ENCODE data around the gene DNAH17.

The DNAH17 gene

GRCh38 chr17:78409191-78409928 lies 167.8 kb downstream of the DNAH17 start:
- DNase-seq = no peak

GRCh38 chr17:78408476-78409050 lies 168.6 kb downstream of the DNAH17 start:
- DNase-seq = no peak

- DNase-seq = no peak
These were observed 169.7 kb downstream of the DNAH17 start for GRCh38 chr17:78407387-78408000.

- no peak for DNase-seq
These were observed 170.3 kb downstream of the DNAH17 start for GRCh38 chr17:78406920-78407319.

GRCh38 chr17:78406396-78406795 lies 170.8 kb downstream of the DNAH17 start:
- no peak for DNase-seq

- no peak for DNase-seq
These were observed 173.4 kb downstream of the DNAH17 start for GRCh38 chr17:78403822-78404221.

- DNase-seq = no peak
These were observed 175.3 kb downstream of the DNAH17 start for GRCh38 chr17:78401891-78402290.

- no peak for DNase-seq
These were observed 175.9 kb downstream of the DNAH17 start for GRCh38 chr17:78401246-78401645.

- DNase-seq = no peak
These were observed 176.5 kb downstream of the DNAH17 start for GRCh38 chr17:78400581-78401240.

- DNase-seq = no peak
These were observed 177.5 kb downstream of the DNAH17 start for GRCh38 chr17:78399693-78400144.

GRCh38 chr17:78399028-78399692 lies 178.0 kb downstream of the DNAH17 start:
- no peak for DNase-seq

- no peak for DNase-seq
These were observed 178.8 kb downstream of the DNAH17 start for GRCh38 chr17:78398390-78398789.

- no peak for DNase-seq
These were observed 179.5 kb downstream of the DNAH17 start for GRCh38 chr17:78397681-78398101.

GRCh38 chr17:78396441-78397337 lies 180.5 kb downstream of the DNAH17 start:
- no peak for DNase-seq

GRCh38 chr17:78395155-78395554 lies 182.0 kb downstream of the DNAH17 start:
- no peak for DNase-seq

GRCh38 chr17:78394209-78394608 lies 183.0 kb downstream of the DNAH17 start:
- DNase-seq = no peak

- no peak for DNase-seq
These were observed 183.6 kb downstream of the DNAH17 start for GRCh38 chr17:78393575-78393974.

- DNase-seq = no peak
These were observed 184.9 kb downstream of the DNAH17 start for GRCh38 chr17:78392295-78392694.

GRCh38 chr17:78391843-78392242 lies 185.4 kb downstream of the DNAH17 start:
- DNase-seq = no peak

- no peak for DNase-seq
These were observed 186.2 kb downstream of the DNAH17 start for GRCh38 chr17:78391051-78391431.

- DNase-seq = no peak
These were observed 186.8 kb downstream of the DNAH17 start for GRCh38 chr17:78390241-78391050.
